NCI-H146 treated with DMSO at 0.1 percent for 48 hours (cell line): ENCODE measurements around the gene TMC8.

Experiments
- DNase-seq: peaks from one replicate; lab custom pipeline; 2025; ENCODE audit not compliant: unreplicated experiment; lab: John Stamatoyannopoulos, UW

TMC8 gene

GRCh38 chr17:78174346-78174869 is 43.8 kb downstream of the TMC8 start:
- DNase-seq: no peak

- DNase-seq: no peak
These were observed 44.5 kb downstream of the TMC8 start for GRCh38 chr17:78174870-78175642.

DNA sequence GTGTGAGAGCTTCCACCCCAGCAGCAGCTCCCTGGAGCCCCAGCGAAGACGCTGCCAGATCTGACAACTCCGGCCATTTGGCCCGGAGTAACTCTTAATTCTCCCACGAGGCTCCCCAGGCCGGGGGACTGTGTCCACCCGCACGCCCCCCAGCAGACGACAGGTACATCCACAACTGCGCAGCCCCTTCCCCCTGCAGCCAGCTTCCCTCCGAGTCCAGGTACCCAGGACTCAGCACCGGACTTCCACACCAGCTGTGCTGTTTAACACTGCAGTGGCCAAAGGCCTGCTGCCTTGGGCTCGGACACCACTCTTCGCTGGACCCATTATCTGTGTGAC is 45.0 kb downstream of the TMC8 start:
- DNase-seq: no peak

DNA sequence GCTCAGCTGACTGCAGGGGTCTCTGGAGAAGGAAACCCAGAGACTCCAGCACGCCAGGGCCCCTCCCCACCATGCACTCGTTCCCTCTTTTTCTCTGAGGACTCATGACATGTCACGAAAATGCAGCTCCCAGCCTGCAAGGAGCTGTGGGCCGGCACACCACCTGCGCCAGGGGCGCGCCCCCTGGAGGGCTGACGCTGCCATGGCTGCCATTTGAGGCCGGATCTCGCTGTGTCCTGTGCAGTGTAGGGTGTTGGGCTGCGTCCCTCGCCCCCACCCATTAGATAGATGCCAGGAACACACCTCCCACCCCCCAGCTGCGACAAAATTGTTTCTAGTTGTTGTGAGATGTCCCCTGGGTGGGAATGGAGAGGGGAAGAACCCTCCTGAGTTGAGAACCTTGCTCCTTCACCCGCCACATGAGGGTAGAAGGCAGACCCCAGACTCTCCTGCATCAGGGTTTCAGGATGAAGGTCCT is 46.0 kb downstream of the TMC8 start:
- DNase-seq: no peak

GRCh38 chr17:78179372-78179771 is 48.8 kb downstream of the TMC8 start:
- no peak for DNase-seq

- no peak for DNase-seq
These were observed 49.5 kb downstream of the TMC8 start for GRCh38 chr17:78180083-78180482.

- no peak for DNase-seq
These were observed 49.9 kb downstream of the TMC8 start for GRCh38 chr17:78180508-78180907.

DNA sequence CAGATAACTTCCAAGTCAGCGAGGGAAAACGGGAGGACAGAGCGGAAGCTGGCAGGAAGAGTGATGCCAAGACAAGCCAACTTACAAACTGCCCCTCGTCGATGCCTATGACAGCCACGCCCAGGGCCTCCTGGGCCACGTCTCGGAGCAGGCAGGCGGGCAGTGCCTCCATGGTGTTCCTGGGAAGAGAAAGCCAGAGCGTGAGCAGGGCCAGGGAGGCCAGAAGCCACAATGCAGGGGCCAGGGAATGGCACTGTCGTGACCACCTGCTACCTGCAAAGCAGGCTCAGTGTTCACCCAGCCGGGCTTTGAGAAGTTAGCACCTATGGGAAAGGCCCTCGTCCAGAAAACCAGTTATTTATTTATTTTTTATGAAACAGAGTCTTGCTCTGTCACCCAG is 51.9 kb downstream of the TMC8 start:
- no peak for DNase-seq

DNA sequence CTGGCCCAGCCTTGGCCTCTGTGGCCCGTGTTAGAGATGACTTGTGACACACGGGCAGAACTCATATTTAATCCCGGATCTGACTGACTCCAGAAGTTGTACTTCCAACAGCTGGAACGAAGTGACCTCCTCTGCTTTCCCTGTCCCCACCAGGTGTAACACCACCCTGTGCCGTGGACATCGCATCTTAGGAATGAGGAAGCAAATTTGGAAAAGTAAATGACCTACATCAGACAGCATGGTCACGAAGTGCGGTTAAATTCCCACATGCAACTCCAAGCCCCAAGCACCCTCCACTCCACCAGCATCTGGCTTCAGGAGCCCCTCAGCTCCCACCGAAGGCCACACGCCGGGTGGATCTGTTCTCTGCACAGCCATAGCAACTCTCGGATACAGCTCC is 53.3 kb downstream of the TMC8 start:
- no peak for DNase-seq

DNA sequence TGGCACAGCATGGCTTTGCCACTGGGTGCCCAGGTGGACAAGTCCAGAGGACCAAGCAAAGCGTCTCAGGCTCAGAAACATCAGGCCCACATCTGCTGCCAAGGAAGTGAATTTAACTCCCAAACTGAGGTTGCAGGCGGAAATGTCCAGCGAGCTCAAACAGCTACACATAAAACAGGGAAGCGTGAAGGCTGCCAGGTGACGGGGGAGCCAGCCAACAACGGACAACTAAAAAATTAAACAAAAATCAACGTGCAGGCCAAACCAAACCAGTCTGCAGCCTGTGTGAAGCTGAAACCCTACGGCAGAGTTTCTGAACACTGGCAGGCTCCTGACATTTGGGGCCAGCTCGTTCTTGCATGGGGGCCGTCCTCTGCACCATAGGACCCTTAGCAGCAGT is 53.8 kb downstream of the TMC8 start:
- DNase-seq: no peak

DNA sequence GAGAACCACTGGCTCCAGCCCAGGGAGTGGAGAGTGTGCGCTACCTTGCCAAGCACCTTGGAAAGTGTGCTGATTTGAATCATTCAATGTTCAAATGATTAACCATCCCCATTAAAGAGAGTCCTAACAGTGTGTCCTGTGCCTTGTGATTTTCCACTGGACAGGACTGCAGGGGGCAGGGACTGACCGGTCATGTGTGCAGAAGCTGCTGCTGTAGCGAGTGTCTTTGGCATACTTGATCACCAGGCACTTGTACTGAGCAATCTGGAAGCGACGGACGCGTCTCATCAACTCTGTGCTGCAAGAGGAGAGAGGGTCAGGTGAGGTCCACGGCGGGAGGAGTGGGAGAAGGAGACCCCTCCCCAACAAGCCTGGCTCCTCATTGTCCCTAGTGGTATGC is 54.3 kb downstream of the TMC8 start:
- no peak for DNase-seq

GRCh38 chr17:78185981-78186691 is 55.6 kb downstream of the TMC8 start:
- peak; percentile 14 for DNase-seq

- DNase-seq: peak; percentile 94
These were observed 56.4 kb downstream of the TMC8 start, which contains the start of the genes AFMID and TK1 for GRCh38 chr17:78186692-78187595. Gene AFMID, plus strand, starts transcription at chr17:78187362. Its CDS starts 9 bp downstream, at chr17:78187371. Gene TK1, minus strand, starts transcription at chr17:78187052. Its CDS starts 58 bp downstream, at chr17:78186994.
